ENCODE data around the gene SLC22A1. TPM values are rescaled to one million over a fixed set of nuclear protein-coding genes. Genes with fewer than 3 reads are reported as not detected.

Gene SLC22A1
- total RNA-seq, 1 experiment from 2014 or later, result 1.5 TPM

- no peaks in the 10 kb centered on the region for H3K27me3 ChIP-seq (replicated peaks; ENCODE audit: control insufficient read depth, insufficient read depth, low read length)
- DNase-seq, result no peak
- no TSS peak for BruUV-seq (replicated peaks)
Observed at GRCh38 chr6:160194808-160195207, 73.2 kb downstream of the SLC22A1 start.

GRCh38 chr6:160197662-160198061 is 76.0 kb downstream of the SLC22A1 start:
- intact Hi-C loops (cut with micrococcal nuclease; ENCODE audit: unreplicated experiment), result no loop called here
- TF ChIP-seq CTCF (IDR thresholded peaks at IDR 0.05; ENCODE audit: insufficient read depth in 1 of 2, low read depth in 1 of 2, low read length in 1 of 2, severe bottlenecking in 1 of 2, unreplicated experiment in 1 of 2), result no peak
- Histone ChIP-seq H3K9me3 (peaks cover 18% of the 10 kb centered on the region; the same call in 1 of the 2 replicates), H3K4me1 (peaks cover 8% of the 10 kb centered on the region), H3K27me3 (replicated peaks; ENCODE audit: control insufficient read depth, insufficient read depth, low read length) (no peaks in the 10 kb centered on the region), H3K4me3 (ENCODE audit: low read depth, low read length) (no peak overlapping the region), H3K36me3 (ENCODE audit: control insufficient read depth, insufficient read depth, low read length) (no peaks in the 10 kb centered on the region)
- no TSS peak for BruUV-seq (replicated peaks)
- Mint-ChIP-seq H3K4me1 (ENCODE audit: low read depth, unreplicated experiment) (peaks cover 26% of the 10 kb centered on the region), H3K27ac (ENCODE audit: unreplicated experiment) (no peak overlapping the region), H3K4me3 (ENCODE audit: unreplicated experiment) (no peak overlapping the region), H3K36me3 (ENCODE audit: insufficient read depth, unreplicated experiment) (no peaks in the 10 kb centered on the region), H3K27me3 (ENCODE audit: insufficient read depth, unreplicated experiment) (no peaks in the 10 kb centered on the region), H3K9me3 (ENCODE audit: unreplicated experiment) (peaks cover 45% of the 10 kb centered on the region)
- ChIA-PET CTCF (no interaction called here), POLR2A (no interaction called here)
- no peak for DNase-seq

More at GRCh38 chr6:160194808-160195207, 73.2 kb downstream of the SLC22A1 start:
- Mint-ChIP-seq H3K9me3 (ENCODE audit: unreplicated experiment) (peaks cover 54% of the 10 kb centered on the region), H3K27ac (ENCODE audit: unreplicated experiment) (no peak overlapping the region), H3K36me3 (ENCODE audit: insufficient read depth, unreplicated experiment) (no peaks in the 10 kb centered on the region), H3K4me3 (ENCODE audit: unreplicated experiment) (no peak overlapping the region), H3K27me3 (ENCODE audit: insufficient read depth, unreplicated experiment) (no peaks in the 10 kb centered on the region), H3K4me1 (ENCODE audit: low read depth, unreplicated experiment) (peaks cover 16% of the 10 kb centered on the region)
- Histone ChIP-seq H3K4me1 (peaks cover 8% of the 10 kb centered on the region), H3K4me3 (ENCODE audit: low read depth, low read length) (no peak overlapping the region), H3K9me3 (peaks cover 26% of the 10 kb centered on the region; the same call in 1 of the 2 replicates), H3K36me3 (ENCODE audit: control insufficient read depth, insufficient read depth, low read length) (no peaks in the 10 kb centered on the region)
- TF ChIP-seq CTCF (IDR thresholded peaks at IDR 0.05; ENCODE audit: insufficient read depth in 1 of 2, low read depth in 1 of 2, low read length in 1 of 2, severe bottlenecking in 1 of 2, unreplicated experiment in 1 of 2), result no peak
- intact Hi-C loops (cut with micrococcal nuclease; ENCODE audit: unreplicated experiment), result no loop called here
- ChIA-PET POLR2A (no interaction called here), CTCF (no interaction called here)

GRCh38 chr6:160198606-160199211 is 77.1 kb downstream of the SLC22A1 start:
- no peak for TF ChIP-seq CTCF (IDR thresholded peaks at IDR 0.05; ENCODE audit: insufficient read depth in 1 of 2, low read depth in 1 of 2, low read length in 1 of 2, severe bottlenecking in 1 of 2, unreplicated experiment in 1 of 2)

More at GRCh38 chr6:160198606-160199211, 77.1 kb downstream of the SLC22A1 start:
- intact Hi-C loops (cut with micrococcal nuclease; ENCODE audit: unreplicated experiment), result no loop called here
- Mint-ChIP-seq H3K4me1 (ENCODE audit: low read depth, unreplicated experiment) (peaks cover 26% of the 10 kb centered on the region), H3K27me3 (ENCODE audit: insufficient read depth, unreplicated experiment) (no peaks in the 10 kb centered on the region), H3K9me3 (ENCODE audit: unreplicated experiment) (peaks cover 34% of the 10 kb centered on the region), H3K27ac (ENCODE audit: unreplicated experiment) (peak overlapping the region; percentile 62), H3K36me3 (ENCODE audit: insufficient read depth, unreplicated experiment) (no peaks in the 10 kb centered on the region), H3K4me3 (ENCODE audit: unreplicated experiment) (no peak overlapping the region)
- Histone ChIP-seq H3K36me3 (ENCODE audit: control insufficient read depth, insufficient read depth, low read length) (no peaks in the 10 kb centered on the region), H3K4me3 (ENCODE audit: low read depth, low read length) (no peak overlapping the region), H3K9me3 (peaks cover 10% of the 10 kb centered on the region; the same call in 1 of the 2 replicates), H3K4me1 (peaks cover 8% of the 10 kb centered on the region), H3K27me3 (replicated peaks; ENCODE audit: control insufficient read depth, insufficient read depth, low read length) (no peaks in the 10 kb centered on the region)
- CTCF ChIA-PET, result no interaction called here
- no TSS peak for BruUV-seq (replicated peaks)
- peak in 1 of 2 experiments; percentile 14 for DNase-seq
- POLR2A ChIA-PET, result no interaction called here
